Caco-2 (cell line): ENCODE results near the gene KLHDC3. TPM values are rescaled to one million over a fixed set of nuclear protein-coding genes. Genes with fewer than 3 reads are reported as not detected.

ENCODE experiments used
- BruUV-seq: library from RNA; stranded (reverse); fragments of 400-500 nt; replicated peaks from 2 replicates; lab custom pipeline; 2021; lab: Mats Ljungman, UMichigan
- CTCF ChIA-PET: fragments of 300-600 bp; sonication (Branson Sonifier 250); formaldehyde crosslinking; loops from one replicate; lab custom pipeline; 2022; ENCODE audit warnings: antibody characterized with exemption; lab: Charles Lee
- POLR2A ChIA-PET: fragments of 300-600 bp; sonication (Branson Sonifier 250); formaldehyde crosslinking; loops from one replicate; lab custom pipeline; 2022; ENCODE audit warnings: antibody characterized with exemption; lab: Charles Lee
- DNase-seq, 2 experiments: peaks; one replicate each; pipeline versions ENCODE4 v3.0.0 to v3.0.0-alpha.2; 2020 to 2022
- H3K27me3 ChIP-seq: replicated peaks from 2 replicates; pipeline ENCODE4 v1.6.0; 2011; ENCODE audit warnings: low read length; ENCODE audit not compliant: control insufficient read depth, insufficient read depth
- H3K36me3 ChIP-seq: 2 replicates; pipeline ENCODE4 v1.5.1; 2011; ENCODE audit warnings: low read length; ENCODE audit not compliant: control insufficient read depth, insufficient read depth
- H3K4me1 ChIP-seq: fragments of 250-450 bp; sonication (Bioruptor Pico); 2 replicates; pipeline ENCODE4 v1.5.1; 2020; ENCODE audit warnings: mild to moderate bottlenecking
- H3K4me3 ChIP-seq: 2 replicates; pipeline ENCODE4 v1.5.1; 2011; ENCODE audit warnings: low read depth, mild to moderate bottlenecking, control low read depth, low read length
- H3K9me3 ChIP-seq: fragments of 250-450 bp; sonication (Bioruptor Pico); 2 replicates; pipeline ENCODE4 v1.5.1; 2020; ENCODE audit warnings: mild to moderate bottlenecking, moderate library complexity
- H3K27ac Mint-ChIP-seq: one replicate; pipeline ENCODE4 v1.8.0; 2022; ENCODE audit warnings: mixed read lengths; ENCODE audit not compliant: unreplicated experiment
- H3K27me3 Mint-ChIP-seq: one replicate; pipeline ENCODE4 v1.8.0; 2022; ENCODE audit warnings: mixed read lengths; ENCODE audit not compliant: insufficient read depth, unreplicated experiment
- H3K36me3 Mint-ChIP-seq: one replicate; pipeline ENCODE4 v1.8.0; 2022; ENCODE audit warnings: mild to moderate bottlenecking, mixed read lengths; ENCODE audit not compliant: insufficient read depth, unreplicated experiment
- H3K4me1 Mint-ChIP-seq: one replicate; pipeline ENCODE4 v1.8.0; 2022; ENCODE audit warnings: low read depth, mixed read lengths; ENCODE audit not compliant: unreplicated experiment
- H3K4me3 Mint-ChIP-seq: one replicate; pipeline ENCODE4 v1.8.0; 2022; ENCODE audit warnings: mild to moderate bottlenecking, moderate library complexity, mixed read lengths; ENCODE audit not compliant: unreplicated experiment
- H3K9me3 Mint-ChIP-seq: one replicate; pipeline ENCODE4 v1.8.0; 2022; ENCODE audit warnings: mixed read lengths; ENCODE audit not compliant: unreplicated experiment
- intact Hi-C: fragments of 100-400 bp; cut with micrococcal nuclease; formaldehyde crosslinking; loops from one replicate; pipeline ENCODE4 v1.10.0; 2022; ENCODE audit not compliant: unreplicated experiment
- total RNA-seq: library from RNA; stranded (reverse); gene quantifications from 2 replicates; pipeline ENCODE4 v1.2.3, GENCODE V29; 2022
- TF ChIP-seq, protein P1 (sequence below), 2 experiments: fragments of 200-600 bp in 1 of 2; IDR thresholded peaks; 1 replicate in 1 of 2; 2 replicates in 1 of 2; pipeline versions ENCODE4 v1.5.1 to v1.8.0; 2011 to 2022; ENCODE audit warnings: antibody characterized with exemption in 1 of 2, control low read depth in 1 of 2, inconsistent platforms in 1 of 2, low read depth in 1 of 2, low read length in 1 of 2, mild to moderate bottlenecking in 1 of 2, moderate library complexity in 1 of 2; ENCODE audit not compliant: insufficient read depth in 1 of 2, severe bottlenecking in 1 of 2, unreplicated experiment in 1 of 2

Gene KLHDC3
- total RNA-seq, 1 experiment from 2014 or later = 66.8 TPM

DNA sequence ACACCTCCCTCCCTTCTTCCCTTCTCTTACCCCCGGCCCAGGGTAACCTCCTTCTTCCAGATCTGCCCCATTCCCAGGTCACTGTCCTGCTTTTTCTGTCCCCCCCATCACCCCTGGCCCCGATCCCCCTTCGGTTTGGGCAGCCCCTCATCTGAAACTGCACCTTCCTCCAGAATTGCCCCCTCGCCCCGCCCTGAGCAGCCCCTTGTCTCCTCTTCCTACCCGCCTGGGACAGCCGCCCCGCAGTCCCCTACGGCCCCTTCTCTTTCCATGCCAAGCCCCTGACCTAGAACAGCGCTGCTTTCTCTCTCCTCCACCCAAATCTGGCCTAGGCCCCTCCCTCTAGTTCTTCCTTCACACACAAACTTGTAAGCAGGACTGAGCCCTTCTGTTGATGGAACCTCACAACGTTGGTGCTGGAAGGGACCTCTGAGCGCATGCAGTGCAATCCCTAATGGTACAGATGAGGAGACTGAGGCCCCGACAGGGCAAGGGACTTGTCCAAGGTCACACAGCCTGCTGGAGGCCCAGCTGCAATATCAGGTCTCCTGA is 29.0 kb upstream of the KLHDC3 start:
- ChIA-PET POLR2A (interaction anchor here (0.6 to 1.7 kb wide), 7 partner anchors 11 to 120 kb away, joined by 4 to 24 read pairs (median 6); partner anchors contain the start of genes CNPY3, CUL7, KLHDC3 and MEA1), CTCF (interaction anchor here (0.8 kb wide), 1 partner anchor 55 kb away, joined by 6 read pairs; the partner anchor contains the start of gene CNPY3)
- H3K4me3 ChIP-seq = peak overlapping the region; percentile 66
- DNase-seq = peak in 1 of 2 experiments; percentile 13
- H3K27ac Mint-ChIP-seq = peak overlapping the region; percentile 58
- H3K36me3 ChIP-seq = peaks cover 2% of the 10 kb centered on the region; the same call in 1 of the 2 replicates
- TF ChIP-seq, protein P1, sequence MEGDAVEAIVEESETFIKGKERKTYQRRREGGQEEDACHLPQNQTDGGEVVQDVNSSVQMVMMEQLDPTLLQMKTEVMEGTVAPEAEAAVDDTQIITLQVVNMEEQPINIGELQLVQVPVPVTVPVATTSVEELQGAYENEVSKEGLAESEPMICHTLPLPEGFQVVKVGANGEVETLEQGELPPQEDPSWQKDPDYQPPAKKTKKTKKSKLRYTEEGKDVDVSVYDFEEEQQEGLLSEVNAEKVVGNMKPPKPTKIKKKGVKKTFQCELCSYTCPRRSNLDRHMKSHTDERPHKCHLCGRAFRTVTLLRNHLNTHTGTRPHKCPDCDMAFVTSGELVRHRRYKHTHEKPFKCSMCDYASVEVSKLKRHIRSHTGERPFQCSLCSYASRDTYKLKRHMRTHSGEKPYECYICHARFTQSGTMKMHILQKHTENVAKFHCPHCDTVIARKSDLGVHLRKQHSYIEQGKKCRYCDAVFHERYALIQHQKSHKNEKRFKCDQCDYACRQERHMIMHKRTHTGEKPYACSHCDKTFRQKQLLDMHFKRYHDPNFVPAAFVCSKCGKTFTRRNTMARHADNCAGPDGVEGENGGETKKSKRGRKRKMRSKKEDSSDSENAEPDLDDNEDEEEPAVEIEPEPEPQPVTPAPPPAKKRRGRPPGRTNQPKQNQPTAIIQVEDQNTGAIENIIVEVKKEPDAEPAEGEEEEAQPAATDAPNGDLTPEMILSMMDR (IDR thresholded peaks at IDR 0.05; ENCODE audit: insufficient read depth in 1 of 2, low read depth in 1 of 2, low read length in 1 of 2, severe bottlenecking in 1 of 2, unreplicated experiment in 1 of 2) = no peak
- BruUV-seq = TSS peak; percentile 21
- peaks cover 30% of the 10 kb centered on the region for H3K4me1 Mint-ChIP-seq
- peaks cover 9% of the 10 kb centered on the region for H3K36me3 Mint-ChIP-seq
- H3K27me3 ChIP-seq = no peaks in the 10 kb centered on the region
- intact Hi-C loops = loop anchor here (1.0 to 10.0 kb wide), 2 partner anchors 55 to 80 kb away; no protein-coding TSS in a partner anchor
- H3K4me1 ChIP-seq = no peaks in the 10 kb centered on the region
- no peaks in the 10 kb centered on the region for H3K9me3 ChIP-seq
- peak overlapping the region; percentile 91 for H3K4me3 Mint-ChIP-seq
- H3K27me3 Mint-ChIP-seq = no peaks in the 10 kb centered on the region
- no peaks in the 10 kb centered on the region for H3K9me3 Mint-ChIP-seq

DNA sequence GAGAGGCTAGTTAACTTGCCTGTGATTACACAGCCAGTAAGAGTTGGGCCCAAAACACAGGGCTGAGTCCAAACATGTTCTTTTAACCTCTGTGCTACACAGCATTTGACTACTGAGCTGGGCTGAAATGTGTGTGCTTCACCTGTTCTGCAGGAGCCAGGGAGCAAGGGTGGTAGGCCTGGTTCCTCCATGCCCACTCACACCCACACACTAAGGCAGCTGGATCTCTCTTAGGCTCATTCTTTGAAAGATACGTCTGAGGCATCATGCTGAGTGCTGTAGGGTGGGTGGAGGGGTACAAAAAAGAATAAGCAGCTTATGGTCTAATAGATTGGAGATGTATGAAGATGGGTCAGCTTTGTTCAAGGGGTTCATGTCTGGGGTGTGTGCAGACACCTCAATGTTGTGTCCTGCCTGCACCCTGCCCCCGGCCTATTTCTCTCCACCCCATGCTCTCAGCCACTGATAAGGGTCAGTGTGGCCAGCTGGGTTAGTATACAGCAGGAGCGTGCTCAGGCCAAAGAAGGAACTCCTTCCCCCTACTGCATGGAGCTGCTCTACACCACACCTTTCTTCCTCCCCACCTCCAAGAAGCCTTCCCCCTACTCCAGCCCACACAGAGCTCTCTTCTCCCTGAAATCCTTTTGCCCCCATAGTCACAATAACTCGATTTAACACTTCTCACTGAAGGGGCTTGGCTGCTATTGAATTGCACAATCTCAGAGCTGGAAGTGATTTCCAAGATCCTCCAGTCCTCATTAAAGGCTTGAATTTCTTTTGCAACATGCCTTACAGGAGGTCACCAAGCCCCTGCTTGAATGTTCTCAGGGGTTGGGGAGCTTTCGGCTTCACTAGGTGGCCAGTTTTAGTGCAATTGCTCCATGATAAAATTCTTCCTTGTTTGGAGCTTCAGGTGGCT is 26.3 kb upstream of the KLHDC3 start:
- intact Hi-C loops = loop anchor here (10.0 kb wide), 1 partner anchor 83 kb away; no protein-coding TSS in a partner anchor
- CTCF ChIA-PET = no interaction called here
- no peak for DNase-seq
- Mint-ChIP-seq H3K36me3 (peaks cover 20% of the 10 kb centered on the region), H3K27ac (no peak overlapping the region), H3K4me3 (no peak overlapping the region), H3K27me3 (no peaks in the 10 kb centered on the region), H3K9me3 (no peaks in the 10 kb centered on the region), H3K4me1 (peaks cover 30% of the 10 kb centered on the region)
- TF ChIP-seq, protein P1 (IDR thresholded peaks at IDR 0.05; ENCODE audit: insufficient read depth in 1 of 2, low read depth in 1 of 2, low read length in 1 of 2, severe bottlenecking in 1 of 2, unreplicated experiment in 1 of 2) = no peak
- Histone ChIP-seq H3K9me3 (no peaks in the 10 kb centered on the region), H3K4me3 (no peak overlapping the region), H3K36me3 (peaks cover 2% of the 10 kb centered on the region; the same call in 1 of the 2 replicates), H3K27me3 (no peaks in the 10 kb centered on the region), H3K4me1 (no peaks in the 10 kb centered on the region)
- POLR2A ChIA-PET = no interaction called here
- BruUV-seq = no TSS peak

DNA sequence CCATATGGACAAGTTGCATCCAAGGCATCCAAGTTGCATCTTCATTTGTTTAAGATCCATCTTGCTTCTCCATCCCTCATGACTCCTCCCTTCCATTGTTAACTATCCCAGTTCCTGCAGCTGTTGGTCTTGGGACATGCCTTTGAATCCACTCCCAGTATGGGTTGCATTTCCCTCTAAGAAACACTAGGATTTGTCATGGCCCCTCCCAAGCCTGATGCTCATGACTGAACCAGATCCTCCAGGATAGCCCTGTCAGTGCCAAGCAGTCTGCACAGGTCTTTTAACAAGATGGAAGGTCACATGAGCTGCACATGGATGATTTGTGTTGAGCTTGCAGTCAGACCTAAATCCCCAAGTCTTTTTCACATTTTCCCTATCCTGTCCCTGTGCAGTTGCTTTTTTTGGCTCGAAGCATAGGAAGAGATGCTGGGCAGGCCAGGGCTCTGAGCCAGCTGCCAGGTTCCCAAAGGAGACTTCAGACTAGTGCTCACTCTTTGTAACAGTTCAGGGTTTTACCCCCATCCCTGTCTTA is 25.5 kb upstream of the KLHDC3 start:
- Mint-ChIP-seq H3K4me3 (no peak overlapping the region), H3K9me3 (no peaks in the 10 kb centered on the region), H3K27me3 (no peaks in the 10 kb centered on the region), H3K36me3 (peaks cover 20% of the 10 kb centered on the region), H3K27ac (no peak overlapping the region), H3K4me1 (peaks cover 30% of the 10 kb centered on the region)
- no TSS peak for BruUV-seq
- intact Hi-C loops = loop anchor here (10.0 kb wide), 1 partner anchor 84 kb away; no protein-coding TSS in a partner anchor
- ChIA-PET CTCF (no interaction called here), POLR2A (no interaction called here)
- Histone ChIP-seq H3K27me3 (no peaks in the 10 kb centered on the region), H3K9me3 (no peaks in the 10 kb centered on the region), H3K4me3 (no peak overlapping the region), H3K4me1 (no peaks in the 10 kb centered on the region), H3K36me3 (peaks cover 2% of the 10 kb centered on the region; the same call in 1 of the 2 replicates)
- no peak for DNase-seq
- TF ChIP-seq, protein P1 (IDR thresholded peaks at IDR 0.05; ENCODE audit: insufficient read depth in 1 of 2, low read depth in 1 of 2, low read length in 1 of 2, severe bottlenecking in 1 of 2, unreplicated experiment in 1 of 2) = no peak
